K562 (cell line): ENCODE results near the gene BNIPL. TPM values are rescaled to one million over a fixed set of nuclear protein-coding genes. Genes with fewer than 3 reads are reported as not detected.

Experiments
- ASH1L ChIP-seq: fragments of 450-650 bp; IDR thresholded peaks from 2 replicates; pipeline ENCODE4 v1.6.1; 2018; ENCODE audit warnings: borderline replicate concordance, mild to moderate bottlenecking, low read depth; ENCODE audit not compliant: partially characterized antibody
- C11orf30 ChIP-seq: fragments of 450-650 bp; IDR thresholded peaks from 2 replicates; pipeline ENCODE4 v1.6.1; 2016; ENCODE audit warnings: low read depth, mild to moderate bottlenecking
- CC2D1A ChIP-seq: fragments of 450-650 bp; IDR thresholded peaks from 2 replicates; pipeline ENCODE4 v1.6.1; 2017; ENCODE audit warnings: mild to moderate bottlenecking
- CHCHD3 ChIP-seq: fragments of 250-450 bp; sonication (Bioruptor Pico); IDR thresholded peaks from 2 replicates; pipeline ENCODE4 v2.1.2; 2022; ENCODE audit warnings: mild to moderate bottlenecking
- DNMT1 ChIP-seq: fragments of 450-650 bp; IDR thresholded peaks from 2 replicates; pipeline ENCODE4 v1.6.1; 2016; ENCODE audit warnings: antibody characterized with exemption, mild to moderate bottlenecking
- FOXA3 ChIP-seq, 2 experiments: fragments of 450-650 bp in 1 of 2; sonication (generic) in 1 of 2; formaldehyde crosslinking; IDR thresholded peaks in 1 of 2; conservative IDR thresholded peaks in 1 of 2; 2 replicates each; pipeline versions ENCODE4 v1.4.0 to v1.8.0; 2020 to 2022; ENCODE audit warnings: mild to moderate bottlenecking in 2 of 2, missing genetic modification reagents in 1 of 2
- GTF2A2 ChIP-seq: IDR thresholded peaks from 2 replicates; pipeline ENCODE4 v1.6.1; 2016; ENCODE audit warnings: mild to moderate bottlenecking, missing genetic modification characterization, missing compliant biosample characterization
- HEY1 ChIP-seq: fragments of 250-450 bp; sonication (Bioruptor Pico); IDR thresholded peaks from 2 replicates; pipeline ENCODE4 v1.5.0; 2020; ENCODE audit warnings: mild to moderate bottlenecking, moderate library complexity, borderline replicate concordance
- PPARD ChIP-seq: fragments of 250-450 bp; sonication (Bioruptor Pico); IDR thresholded peaks from 2 replicates; pipeline ENCODE4 v1.8.0; 2022; ENCODE audit warnings: inconsistent platforms, mild to moderate bottlenecking, moderate library complexity
- RBM14 ChIP-seq: fragments of 200-400 bp; formaldehyde crosslinking; IDR thresholded peaks from 2 replicates; pipeline ENCODE4 v1.6.1; 2018; ENCODE audit warnings: low read depth, mild to moderate bottlenecking, low read length, moderate library complexity, borderline replicate concordance; ENCODE audit not compliant: insufficient read depth
- RNF219 ChIP-seq: fragments of 250-450 bp; sonication (Bioruptor Pico); IDR thresholded peaks from 2 replicates; pipeline ENCODE4 v1.5.0; 2022; ENCODE audit warnings: mild to moderate bottlenecking
- THRA ChIP-seq: fragments of 450-650 bp; IDR thresholded peaks from 2 replicates; pipeline ENCODE4 v1.6.1; 2017; ENCODE audit warnings: mild to moderate bottlenecking, moderate library complexity
- ZC3H8 ChIP-seq: fragments of 450-650 bp; IDR thresholded peaks from 2 replicates; pipeline ENCODE4 v1.6.1; 2017
- ZNF133 ChIP-seq: fragments of 250-450 bp; sonication (Bioruptor Pico); IDR thresholded peaks from 2 replicates; pipeline ENCODE4 v1.4.0; 2020; ENCODE audit warnings: mild to moderate bottlenecking
- ZNF583 ChIP-seq: fragments of 250-450 bp; sonication (Bioruptor Pico); IDR thresholded peaks from 2 replicates; pipeline ENCODE4 v1.4.0; 2020
- polyA plus RNA-seq, 8 experiments: library from polyadenylated mRNA; depleted of rRNA in 4 of 8; stranded (reverse) in 5 of 8; unstranded in 3 of 8; fragments of >200 nt; fragmentation: Nextera tagmentation in 2 of 8; fragmentation: Illumina TruSeq in 1 of 8; extraction: Ambion mirVana in 2 of 8; extraction: Trizol in 1 of 8; gene quantifications; 2 replicates each; pipeline versions ENCODE4 v1.2.1 to v1.2.3, GENCODE V29; 2011 to 2014; ENCODE audit warnings: inconsistent platforms in 1 of 8, missing spikeins in 1 of 8
- total RNA-seq, 7 experiments: library from RNA; depleted of rRNA in 6 of 7; stranded (reverse); fragments of >200 nt in 6 of 7; fragmentation: Illumina TruSeq in 2 of 7; extraction: Trizol in 2 of 7; gene quantifications; 2 replicates each; pipeline versions ENCODE4 v1.2.1 to v1.2.3, GENCODE V29; 2011 to 2021; ENCODE audit warnings: low replicate concordance in 1 of 7
- TF ChIP-seq, protein P1 (sequence below): sonication (generic); formaldehyde crosslinking; IDR thresholded peaks from 2 replicates; pipeline ENCODE4 v1.8.1; 2022; ENCODE audit warnings: missing genetic modification reagents
- TF ChIP-seq, protein P2 (sequence below), 2 experiments: fragments of 200-800 bp in 1 of 2; sonication (Bioruptor generic) in 1 of 2; sonication (generic) in 1 of 2; formaldehyde crosslinking in 1 of 2; IDR thresholded peaks in 1 of 2; conservative IDR thresholded peaks in 1 of 2; 2 replicates each; pipeline versions ENCODE4 v1.5.0 to v1.6.1; 2016 to 2020; ENCODE audit warnings: missing compliant biosample characterization in 1 of 2, missing genetic modification characterization in 1 of 2, missing genetic modification reagents in 1 of 2
- TF ChIP-seq, protein P3 (sequence below): sonication (generic); formaldehyde crosslinking; IDR thresholded peaks from 2 replicates; pipeline ENCODE4 v1.8.0; 2023; ENCODE audit warnings: mild to moderate bottlenecking, missing genetic modification reagents

Gene BNIPL
- total and polyA plus RNA-seq, 9 of the 15 experiments (the other 6 are each of a cell fraction or from before 2014, with no cell fraction given), result 0.08 to 1.4 (median 0.68) TPM

DNA sequence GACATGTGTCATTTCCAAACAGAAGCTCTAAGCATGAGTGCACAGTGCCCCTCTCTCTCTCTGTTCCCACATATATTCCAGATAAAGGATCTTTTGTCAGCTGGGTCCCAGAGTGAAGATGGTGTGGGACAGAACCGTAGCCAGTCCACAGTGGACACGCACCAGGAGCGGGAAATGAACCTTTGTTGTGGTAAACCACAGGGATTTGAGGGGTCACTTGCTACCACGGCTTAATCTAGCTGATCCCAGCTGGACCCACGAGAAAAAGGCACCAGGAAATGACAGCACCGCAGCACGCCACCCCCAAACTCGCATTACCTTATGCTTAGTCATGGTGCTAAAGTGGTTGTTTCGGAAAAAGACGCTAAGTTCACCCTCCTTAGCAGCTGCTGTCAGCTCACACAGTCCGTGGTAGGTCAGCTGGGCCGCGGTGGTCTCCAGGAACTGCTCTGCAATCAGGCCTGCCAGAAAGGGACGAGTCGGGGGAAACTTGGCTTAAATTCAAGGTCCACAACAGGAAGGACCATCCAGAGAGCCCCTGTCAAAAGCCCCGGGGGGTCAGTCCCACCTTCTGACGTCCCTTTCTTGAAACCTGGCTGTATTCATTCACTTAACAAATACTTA is 37.2 kb upstream of the BNIPL start (continued):
- TF ChIP-seq, protein P1, sequence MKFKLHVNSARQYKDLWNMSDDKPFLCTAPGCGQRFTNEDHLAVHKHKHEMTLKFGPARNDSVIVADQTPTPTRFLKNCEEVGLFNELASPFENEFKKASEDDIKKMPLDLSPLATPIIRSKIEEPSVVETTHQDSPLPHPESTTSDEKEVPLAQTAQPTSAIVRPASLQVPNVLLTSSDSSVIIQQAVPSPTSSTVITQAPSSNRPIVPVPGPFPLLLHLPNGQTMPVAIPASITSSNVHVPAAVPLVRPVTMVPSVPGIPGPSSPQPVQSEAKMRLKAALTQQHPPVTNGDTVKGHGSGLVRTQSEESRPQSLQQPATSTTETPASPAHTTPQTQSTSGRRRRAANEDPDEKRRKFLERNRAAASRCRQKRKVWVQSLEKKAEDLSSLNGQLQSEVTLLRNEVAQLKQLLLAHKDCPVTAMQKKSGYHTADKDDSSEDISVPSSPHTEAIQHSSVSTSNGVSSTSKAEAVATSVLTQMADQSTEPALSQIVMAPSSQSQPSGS (CRISPR knock-in tag), result no peak
- TF ChIP-seq ASH1L, result no peak
- peak; percentile 95 for TF ChIP-seq C11orf30
- no peak for TF ChIP-seq DNMT1
- TF ChIP-seq GTF2A2 (tag), result no peak
- TF ChIP-seq FOXA3 (CRISPR knock-in tag; conservative IDR thresholded peaks at IDR 0.05 in 1 of 2, IDR thresholded peaks at IDR 0.05 in 1 of 2), result no peak
- TF ChIP-seq THRA, result no peak
- no peak for TF ChIP-seq PPARD
- no peak for TF ChIP-seq RBM14
- TF ChIP-seq ZNF583 (CRISPR knock-in tag), result no peak
- TF ChIP-seq ZNF133 (CRISPR knock-in tag), result no peak
- TF ChIP-seq, protein P2, sequence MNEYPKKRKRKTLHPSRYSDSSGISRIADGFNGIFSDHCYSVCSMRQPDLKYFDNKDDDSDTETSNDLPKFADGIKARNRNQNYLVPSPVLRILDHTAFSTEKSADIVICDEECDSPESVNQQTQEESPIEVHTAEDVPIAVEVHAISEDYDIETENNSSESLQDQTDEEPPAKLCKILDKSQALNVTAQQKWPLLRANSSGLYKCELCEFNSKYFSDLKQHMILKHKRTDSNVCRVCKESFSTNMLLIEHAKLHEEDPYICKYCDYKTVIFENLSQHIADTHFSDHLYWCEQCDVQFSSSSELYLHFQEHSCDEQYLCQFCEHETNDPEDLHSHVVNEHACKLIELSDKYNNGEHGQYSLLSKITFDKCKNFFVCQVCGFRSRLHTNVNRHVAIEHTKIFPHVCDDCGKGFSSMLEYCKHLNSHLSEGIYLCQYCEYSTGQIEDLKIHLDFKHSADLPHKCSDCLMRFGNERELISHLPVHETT (CRISPR knock-in tag; conservative IDR thresholded peaks at IDR 0.05 in 1 of 2, IDR thresholded peaks at IDR 0.05 in 1 of 2), result no peak; a peak in 1 of 4 replicates
- TF ChIP-seq CHCHD3 (CRISPR knock-in tag), result no peak
- TF ChIP-seq, protein P3, sequence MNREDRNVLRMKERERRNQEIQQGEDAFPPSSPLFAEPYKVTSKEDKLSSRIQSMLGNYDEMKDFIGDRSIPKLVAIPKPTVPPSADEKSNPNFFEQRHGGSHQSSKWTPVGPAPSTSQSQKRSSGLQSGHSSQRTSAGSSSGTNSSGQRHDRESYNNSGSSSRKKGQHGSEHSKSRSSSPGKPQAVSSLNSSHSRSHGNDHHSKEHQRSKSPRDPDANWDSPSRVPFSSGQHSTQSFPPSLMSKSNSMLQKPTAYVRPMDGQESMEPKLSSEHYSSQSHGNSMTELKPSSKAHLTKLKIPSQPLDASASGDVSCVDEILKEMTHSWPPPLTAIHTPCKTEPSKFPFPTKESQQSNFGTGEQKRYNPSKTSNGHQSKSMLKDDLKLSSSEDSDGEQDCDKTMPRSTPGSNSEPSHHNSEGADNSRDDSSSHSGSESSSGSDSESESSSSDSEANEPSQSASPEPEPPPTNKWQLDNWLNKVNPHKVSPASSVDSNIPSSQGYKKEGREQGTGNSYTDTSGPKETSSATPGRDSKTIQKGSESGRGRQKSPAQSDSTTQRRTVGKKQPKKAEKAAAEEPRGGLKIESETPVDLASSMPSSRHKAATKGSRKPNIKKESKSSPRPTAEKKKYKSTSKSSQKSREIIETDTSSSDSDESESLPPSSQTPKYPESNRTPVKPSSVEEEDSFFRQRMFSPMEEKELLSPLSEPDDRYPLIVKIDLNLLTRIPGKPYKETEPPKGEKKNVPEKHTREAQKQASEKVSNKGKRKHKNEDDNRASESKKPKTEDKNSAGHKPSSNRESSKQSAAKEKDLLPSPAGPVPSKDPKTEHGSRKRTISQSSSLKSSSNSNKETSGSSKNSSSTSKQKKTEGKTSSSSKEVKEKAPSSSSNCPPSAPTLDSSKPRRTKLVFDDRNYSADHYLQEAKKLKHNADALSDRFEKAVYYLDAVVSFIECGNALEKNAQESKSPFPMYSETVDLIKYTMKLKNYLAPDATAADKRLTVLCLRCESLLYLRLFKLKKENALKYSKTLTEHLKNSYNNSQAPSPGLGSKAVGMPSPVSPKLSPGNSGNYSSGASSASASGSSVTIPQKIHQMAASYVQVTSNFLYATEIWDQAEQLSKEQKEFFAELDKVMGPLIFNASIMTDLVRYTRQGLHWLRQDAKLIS, result no peak
- no peak for TF ChIP-seq HEY1 (CRISPR knock-in tag)
- no peak for TF ChIP-seq RNF219
- TF ChIP-seq CC2D1A, result 0 out of 2 replicates have a peak, but pooled peaks have one; percentile 15
- no peak for TF ChIP-seq ZC3H8
